CD4-positive, alpha-beta T cell treated with Interleukin-2 at 100 ng/mL for 4 hours (primary cell): ENCODE data around the gene BLID.

ENCODE experiments used
- DNase-seq: peaks from one replicate; pipeline ENCODE4 v3.0.0-alpha.2; 2020; ENCODE audit warnings: low spot score

BLID gene

DNA sequence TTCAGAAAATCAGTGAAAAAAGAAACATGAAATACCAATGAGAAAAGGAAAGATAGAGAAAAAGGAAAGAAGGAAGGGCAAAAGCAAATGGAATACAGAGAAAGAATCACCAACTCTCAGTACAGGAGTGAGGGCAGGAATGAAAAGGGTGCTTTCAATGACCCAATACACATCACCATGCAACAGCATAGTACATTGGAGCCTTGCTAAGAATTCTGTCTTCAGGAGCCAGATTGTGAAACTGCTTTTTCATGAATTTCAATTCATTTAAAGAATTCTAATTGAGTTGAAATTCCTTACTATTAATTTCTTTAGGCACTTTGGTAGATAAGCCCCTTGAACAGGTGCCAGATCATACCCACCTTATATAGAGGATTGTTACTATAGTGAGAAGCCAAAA is 34.9 kb downstream of the BLID start:
- no peak for DNase-seq

DNA sequence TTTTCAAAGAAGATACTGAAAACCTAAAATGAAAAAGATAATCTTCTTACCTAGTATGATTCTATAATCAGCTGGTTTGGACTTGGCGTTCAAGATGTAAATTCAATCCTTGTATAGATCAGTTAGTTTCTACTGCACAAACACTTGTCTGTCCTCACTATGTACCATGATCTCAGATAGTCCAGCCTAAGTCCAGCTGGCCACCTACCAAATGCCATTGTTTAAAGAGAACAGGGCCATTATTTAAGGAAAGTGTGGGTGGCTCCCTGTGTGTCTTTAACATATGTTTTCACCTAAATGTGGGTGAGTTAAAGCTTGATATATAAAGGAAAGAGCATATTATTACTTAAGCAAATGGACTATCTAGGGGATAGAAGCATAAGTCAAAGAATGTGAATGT is 38.6 kb downstream of the BLID start:
- no peak for DNase-seq

DNA sequence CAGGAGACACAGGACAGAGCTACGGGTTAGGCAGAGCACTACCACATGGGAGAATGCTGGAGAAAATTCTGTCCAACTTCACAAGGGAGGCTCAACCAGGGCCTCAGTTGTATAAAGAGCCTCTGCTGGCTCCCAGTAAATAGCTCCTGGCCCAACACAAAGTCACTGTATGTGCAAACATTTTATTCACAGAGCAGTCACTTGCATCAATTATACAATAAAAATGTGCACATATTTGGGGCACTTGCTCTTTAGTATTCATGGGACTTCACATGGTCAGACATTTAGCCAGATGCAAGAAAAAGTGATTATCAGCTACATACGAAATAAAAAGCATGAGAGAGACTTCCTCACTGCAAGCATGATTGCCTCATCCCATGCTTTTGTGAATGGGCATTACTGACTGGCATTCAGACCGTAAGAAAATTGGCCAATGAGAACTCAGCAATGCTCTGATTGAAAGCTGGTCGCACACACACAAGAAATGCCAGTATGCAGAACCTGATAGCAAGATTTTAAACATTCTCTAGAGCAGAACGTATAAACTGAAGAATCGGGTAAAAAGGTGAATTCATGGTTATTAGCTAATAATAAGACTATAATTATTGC is 39.4 kb downstream of the BLID start:
- no peak for DNase-seq

- DNase-seq: no peak
Observed at GRCh38 chr11:122075016-122075415, 41.0 kb downstream of the BLID start.

DNA sequence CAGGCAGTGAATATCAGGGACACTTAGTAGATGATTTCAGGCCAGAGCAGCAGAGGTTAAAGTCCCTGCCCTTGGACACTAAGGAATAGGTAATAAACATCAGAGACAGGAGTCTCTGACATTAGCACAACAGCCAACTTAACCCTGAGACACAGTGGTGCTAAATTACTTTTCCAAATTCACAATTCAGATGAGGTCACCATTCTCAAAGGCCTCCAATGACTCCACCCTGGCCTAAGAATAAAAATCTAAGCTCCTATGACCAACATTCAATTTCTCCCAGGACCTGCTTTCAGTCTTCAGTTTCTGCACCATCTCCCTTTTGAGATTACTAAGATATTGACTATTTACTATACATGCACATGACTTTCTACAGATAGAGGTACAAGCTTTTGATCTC is 42.0 kb downstream of the BLID start:
- DNase-seq: no peak

DNA sequence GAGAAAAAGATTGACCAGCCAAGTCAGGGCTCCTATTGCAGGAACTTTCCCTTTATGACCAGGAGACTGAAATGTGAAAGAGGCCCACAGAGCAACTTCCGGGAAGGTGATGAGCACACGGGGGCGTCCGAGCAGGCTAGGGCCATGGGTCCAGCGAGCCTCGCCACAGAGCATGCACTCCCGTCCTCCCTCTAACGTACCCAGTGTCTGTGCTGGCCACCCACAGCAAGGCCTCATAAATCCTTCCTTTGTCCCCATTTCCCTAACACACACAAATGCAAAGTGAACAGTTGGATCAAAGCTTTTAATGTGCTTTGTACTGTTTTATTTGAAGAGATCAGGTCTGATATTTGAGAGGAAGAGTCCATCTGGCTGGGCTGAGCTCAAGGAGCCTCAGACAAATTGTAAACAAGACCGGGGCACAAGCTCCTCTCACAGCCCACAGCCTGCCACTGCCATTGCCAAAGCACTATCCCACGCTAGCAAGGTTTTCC is 44.3 kb downstream of the BLID start:
- no peak for DNase-seq

DNA sequence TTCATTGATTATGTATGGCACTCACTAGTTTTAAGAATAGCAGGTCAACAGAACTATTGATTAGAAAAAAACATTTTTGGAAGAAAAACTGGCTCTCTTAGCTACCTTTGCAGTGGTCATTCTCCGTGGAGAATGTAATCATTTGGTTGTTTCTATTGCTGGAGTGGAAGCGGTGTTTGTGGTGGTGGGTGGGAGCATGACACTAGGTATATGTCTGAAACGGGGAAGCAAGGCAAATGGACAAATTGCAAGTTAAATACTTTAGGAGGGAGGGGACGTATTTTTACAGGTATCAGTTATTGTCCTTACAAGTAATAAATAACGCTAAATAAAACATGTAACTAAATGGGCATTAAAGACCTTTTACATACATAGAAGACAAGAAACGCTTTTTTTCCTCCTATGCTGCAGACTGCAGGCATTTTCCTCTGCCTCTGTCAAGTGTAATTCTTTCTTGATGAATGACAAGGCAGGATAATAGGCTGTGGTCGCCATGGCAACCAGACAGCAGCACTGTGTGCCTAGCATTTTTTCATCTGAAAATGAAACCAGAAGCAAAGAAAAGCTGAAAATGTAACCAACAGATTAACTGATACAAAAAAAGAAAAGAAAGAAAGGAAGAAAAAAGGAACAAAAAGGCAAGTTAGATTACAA is 46.2 kb downstream of the BLID start:
- DNase-seq: no peak

- DNase-seq: no peak
Observed at GRCh38 chr11:122068837-122069236, 47.2 kb downstream of the BLID start.

- DNase-seq: no peak
Observed at GRCh38 chr11:122068141-122068540, 47.9 kb downstream of the BLID start.
